ENCODE results near the gene PLA2G12B.
A peak's percentile ranks its signal among the peaks of the same experiment; 100 is the strongest.

The PLA2G12B gene

DNA sequence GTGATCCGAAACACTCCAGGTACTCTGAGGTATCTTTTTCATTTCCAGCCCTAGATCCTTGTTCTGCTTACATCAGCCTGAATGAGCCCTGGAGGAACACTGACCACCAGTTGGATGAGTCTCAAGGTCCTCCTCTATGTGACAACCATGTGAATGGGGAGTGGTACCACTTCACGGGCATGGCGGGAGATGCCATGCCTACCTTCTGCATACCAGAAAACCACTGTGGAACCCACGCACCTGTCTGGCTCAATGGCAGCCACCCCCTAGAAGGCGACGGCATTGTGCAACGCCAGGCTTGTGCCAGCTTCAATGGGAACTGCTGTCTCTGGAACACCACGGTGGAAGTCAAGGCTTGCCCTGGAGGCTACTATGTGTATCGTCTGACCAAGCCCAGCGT, 56.0 kb downstream of the PLA2G12B start:
- CTCF ChIA-PET, result no interaction called here
- H3K4me3 ChIP-seq (ENCODE audit: low read depth, low read length), result no peak overlapping the region
- no peak overlapping the region for H3K27ac ChIP-seq (ENCODE audit: extremely low read depth, low read depth, low read length)
- no peak for TF ChIP-seq ZNF48 (tag by site-specific recombination; IDR thresholded peaks at IDR 0.05)
- no peak for TF ChIP-seq REPIN1 (tag by site-specific recombination; IDR thresholded peaks at IDR 0.05; ENCODE audit: low read depth)
- no peak for TF ChIP-seq SP3 (tag by site-specific recombination; IDR thresholded peaks at IDR 0.05)
- no peak for TF ChIP-seq ZNF596 (tag by site-specific recombination; IDR thresholded peaks at IDR 0.05)
- TF ChIP-seq KLF16 (tag by site-specific recombination; IDR thresholded peaks at IDR 0.05), result no peak
- no peak for TF ChIP-seq ZNF404 (tag by site-specific recombination; IDR thresholded peaks at IDR 0.05)
- TF ChIP-seq ZNF560 (tag by site-specific recombination; IDR thresholded peaks at IDR 0.05; ENCODE audit: borderline replicate concordance), result no peak
- no peaks in the 10 kb centered on the region for H3K4me1 ChIP-seq (ENCODE audit: control insufficient read depth, insufficient read depth, low read length)
- no peaks in the 10 kb centered on the region for H3K36me3 ChIP-seq (ENCODE audit: control insufficient read depth in 2 of 2, insufficient read depth in 1 of 2, low read length in 2 of 2)
- POLR2A ChIA-PET, result interaction anchor here (0.7 kb wide), 1 partner anchor 10 kb away, joined by 5 read pairs; no protein-coding TSS in a partner anchor
- no peaks in the 10 kb centered on the region for H3K9me3 ChIP-seq (ENCODE audit: control insufficient read depth, insufficient read depth, low read depth, low read length)

DNA sequence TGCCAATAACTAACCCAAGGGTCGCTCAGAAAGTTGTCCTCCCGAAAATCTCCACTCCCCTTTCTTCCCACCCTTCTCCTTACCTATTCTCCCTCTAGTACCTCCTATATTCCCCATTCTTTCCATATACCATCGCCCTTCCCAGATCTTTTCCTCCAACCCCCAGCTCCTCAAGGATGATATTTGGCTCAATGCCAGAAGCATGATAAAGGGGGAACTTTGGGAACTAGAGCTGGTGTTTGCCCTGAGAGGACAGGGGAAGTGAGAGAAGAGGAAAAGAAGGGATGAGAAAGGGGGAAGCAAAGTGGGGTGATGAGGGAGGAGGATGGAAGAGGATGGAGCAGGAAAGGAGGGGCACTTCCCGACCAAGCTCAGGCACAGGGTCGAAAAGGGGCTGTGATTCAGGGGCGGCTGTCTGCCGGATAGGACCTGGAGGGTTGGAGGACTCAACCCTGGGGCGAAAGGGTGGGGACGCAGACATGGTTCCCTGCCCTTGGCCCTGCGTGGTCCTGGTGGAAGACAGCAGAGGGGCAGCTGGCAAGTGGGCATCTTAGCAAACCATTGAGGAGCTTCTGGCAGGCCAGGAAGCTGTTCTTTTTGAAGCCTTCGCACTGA, 59.3 kb downstream of the PLA2G12B start:
- no peaks in the 10 kb centered on the region for H3K9me3 ChIP-seq (ENCODE audit: control insufficient read depth, insufficient read depth, low read depth, low read length)
- TF ChIP-seq ZNF391 (tag by site-specific recombination; IDR thresholded peaks at IDR 0.05; ENCODE audit: borderline replicate concordance, low read depth), result no peak
- no peak for TF ChIP-seq ZNF521 (tag by site-specific recombination; IDR thresholded peaks at IDR 0.05)
- TF ChIP-seq ZNF747 (tag by site-specific recombination; IDR thresholded peaks at IDR 0.05), result no peak
- TF ChIP-seq ZNF366 (tag by site-specific recombination; conservative IDR thresholded peaks at IDR 0.05), result 0 out of 2 replicates have a peak, but pooled peaks have one; percentile 23
- no peak for TF ChIP-seq TRIM28 (IDR thresholded peaks at IDR 0.05; ENCODE audit: borderline replicate concordance, low read length)
- TF ChIP-seq ZNF292 (tag by site-specific recombination; IDR thresholded peaks at IDR 0.05; ENCODE audit: borderline replicate concordance, low read depth), result no peak
- TF ChIP-seq ZNF544 (tag by site-specific recombination; IDR thresholded peaks at IDR 0.05), result peak; percentile 65; the same call in 1 of the 2 replicates
- TF ChIP-seq, protein P1, sequence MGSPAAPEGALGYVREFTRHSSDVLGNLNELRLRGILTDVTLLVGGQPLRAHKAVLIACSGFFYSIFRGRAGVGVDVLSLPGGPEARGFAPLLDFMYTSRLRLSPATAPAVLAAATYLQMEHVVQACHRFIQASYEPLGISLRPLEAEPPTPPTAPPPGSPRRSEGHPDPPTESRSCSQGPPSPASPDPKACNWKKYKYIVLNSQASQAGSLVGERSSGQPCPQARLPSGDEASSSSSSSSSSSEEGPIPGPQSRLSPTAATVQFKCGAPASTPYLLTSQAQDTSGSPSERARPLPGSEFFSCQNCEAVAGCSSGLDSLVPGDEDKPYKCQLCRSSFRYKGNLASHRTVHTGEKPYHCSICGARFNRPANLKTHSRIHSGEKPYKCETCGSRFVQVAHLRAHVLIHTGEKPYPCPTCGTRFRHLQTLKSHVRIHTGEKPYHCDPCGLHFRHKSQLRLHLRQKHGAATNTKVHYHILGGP (tag by site-specific recombination; IDR thresholded peaks at IDR 0.05), result 0 out of 2 replicates have a peak, but pooled peaks have one; percentile 20
- peak; percentile 51; the same call in 1 of the 2 replicates for TF ChIP-seq ZNF112 (tag by site-specific recombination; IDR thresholded peaks at IDR 0.05)
- no peaks in the 10 kb centered on the region for H3K36me3 ChIP-seq (ENCODE audit: control insufficient read depth in 2 of 2, insufficient read depth in 1 of 2, low read length in 2 of 2)
- CTCF ChIA-PET, result no interaction called here
- no peak overlapping the region for H3K4me3 ChIP-seq (ENCODE audit: low read depth, low read length)
- no peaks in the 10 kb centered on the region for H3K4me1 ChIP-seq (ENCODE audit: control insufficient read depth, insufficient read depth, low read length)
- H3K27ac ChIP-seq (ENCODE audit: extremely low read depth, low read depth, low read length), result no peak overlapping the region
- POLR2A ChIA-PET, result no interaction called here

DNA sequence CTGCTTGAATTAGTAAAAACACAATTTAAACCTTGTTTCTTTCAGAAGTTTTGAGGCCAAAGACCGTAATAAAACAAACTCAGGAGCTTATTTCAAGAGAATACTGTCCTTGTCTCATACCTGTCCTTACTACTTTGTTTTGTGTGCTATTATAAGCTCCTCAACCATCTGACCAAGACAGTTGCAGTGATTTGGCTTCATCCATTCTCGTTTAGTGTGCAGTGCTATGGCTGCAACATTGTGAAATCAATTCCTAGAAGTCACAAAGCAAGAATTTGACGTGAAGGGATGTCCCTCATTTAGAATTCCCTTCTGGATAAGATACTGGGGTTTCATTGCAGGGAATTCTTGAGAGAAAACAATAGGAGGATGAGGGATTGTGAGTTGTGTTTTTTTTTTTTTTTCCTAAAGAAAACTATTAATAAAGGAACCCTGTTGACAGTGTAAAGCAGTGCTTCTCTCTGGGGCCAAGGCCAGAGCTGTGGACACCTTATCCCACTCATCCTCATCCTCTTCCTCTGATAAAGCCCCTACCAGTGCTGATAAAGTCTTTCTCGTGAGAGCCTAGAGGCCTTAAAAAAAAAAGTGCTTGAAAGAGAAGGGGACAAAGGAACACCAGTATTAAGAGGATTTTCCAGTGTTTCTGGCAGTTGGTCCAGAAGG, 61.3 kb downstream of the PLA2G12B start, which contains the start of gene OIT3:
TSS of gene OIT3 (plus strand) at position 604 of the 663 bp plus-strand sequence. CDS start 60 bp downstream, outside the sequence.
- H3K4me3 ChIP-seq (ENCODE audit: low read depth, low read length), result no peak within 1 kb of the TSS
- no peaks in the 10 kb centered on the region for H3K36me3 ChIP-seq (ENCODE audit: control insufficient read depth in 2 of 2, insufficient read depth in 1 of 2, low read length in 2 of 2)
- no peaks in the 10 kb centered on the region for H3K9me3 ChIP-seq (ENCODE audit: control insufficient read depth, insufficient read depth, low read depth, low read length)
- no peaks in the 10 kb centered on the region; the same call in 1 of the 2 replicates for H3K4me1 ChIP-seq (ENCODE audit: control insufficient read depth, insufficient read depth, low read length)
- CTCF ChIA-PET, result interaction anchor here (0.7 to 0.9 kb wide), 2 partner anchors 13 to 18 kb away, joined by 3 read pairs; no protein-coding TSS in a partner anchor
- POLR2A ChIA-PET, result no interaction called here
- no peak for TF ChIP-seq SP7 (tag by site-specific recombination; IDR thresholded peaks at IDR 0.05)
- TF ChIP-seq, protein P2, sequence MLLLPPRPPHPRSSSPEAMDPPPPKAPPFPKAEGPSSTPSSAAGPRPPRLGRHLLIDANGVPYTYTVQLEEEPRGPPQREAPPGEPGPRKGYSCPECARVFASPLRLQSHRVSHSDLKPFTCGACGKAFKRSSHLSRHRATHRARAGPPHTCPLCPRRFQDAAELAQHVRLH (tag by site-specific recombination; IDR thresholded peaks at IDR 0.05), result no peak
- no peak for TF ChIP-seq HOXA7 (CRISPR knock-in tag; IDR thresholded peaks at IDR 0.05; ENCODE audit: borderline replicate concordance)
- H3K27ac ChIP-seq (ENCODE audit: extremely low read depth, low read depth, low read length), result no peak within 1 kb of the TSS
